Choroid plexus epithelial cell (primary cell): ENCODE data around the gene OPHN1.

ENCODE experiments used
- DNase-seq: peaks from one replicate; pipeline ENCODE4 v3.0.0-alpha.2; 2010; ENCODE audit warnings: low read depth
- H3K4me3 ChIP-seq: 2 replicates; pipeline ENCODE4 v1.5.1; 2011; ENCODE audit warnings: low read depth, mild to moderate bottlenecking, control low read depth, low read length, moderate library complexity
- CTCF ChIP-seq: conservative IDR thresholded peaks from 2 replicates; pipeline ENCODE4 v1.5.1; 2011; ENCODE audit warnings: low read depth, mild to moderate bottlenecking, control low read depth, inconsistent platforms, low read length, moderate library complexity

The OPHN1 gene

GRCh38 chrX:68375803-68376202 is 57.5 kb downstream of the OPHN1 start:
- no peak overlapping the region for H3K4me3 ChIP-seq
- TF ChIP-seq CTCF: no peak
- no peak for DNase-seq

DNA sequence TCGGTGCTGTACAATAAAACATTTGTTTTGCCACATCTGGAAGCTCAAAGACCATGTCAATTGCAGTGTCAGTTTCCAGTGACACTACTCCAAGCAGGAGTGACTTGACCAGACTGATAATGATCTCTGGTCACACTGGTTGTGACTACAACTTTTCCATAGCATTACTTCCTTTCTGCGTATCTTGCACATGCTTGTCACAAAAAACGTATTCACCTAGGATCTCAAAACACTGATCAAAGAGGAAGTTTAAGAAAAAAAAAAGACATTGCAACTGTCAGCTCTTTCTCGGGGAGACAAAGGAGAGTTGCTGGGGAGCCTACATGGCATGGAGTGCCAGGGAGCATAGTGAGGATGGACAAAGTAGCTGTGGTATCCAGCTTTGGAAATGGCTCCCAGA is 60.6 kb downstream of the OPHN1 start:
- DNase-seq: no peak
- TF ChIP-seq CTCF: no peak
- H3K4me3 ChIP-seq: no peak overlapping the region

DNA sequence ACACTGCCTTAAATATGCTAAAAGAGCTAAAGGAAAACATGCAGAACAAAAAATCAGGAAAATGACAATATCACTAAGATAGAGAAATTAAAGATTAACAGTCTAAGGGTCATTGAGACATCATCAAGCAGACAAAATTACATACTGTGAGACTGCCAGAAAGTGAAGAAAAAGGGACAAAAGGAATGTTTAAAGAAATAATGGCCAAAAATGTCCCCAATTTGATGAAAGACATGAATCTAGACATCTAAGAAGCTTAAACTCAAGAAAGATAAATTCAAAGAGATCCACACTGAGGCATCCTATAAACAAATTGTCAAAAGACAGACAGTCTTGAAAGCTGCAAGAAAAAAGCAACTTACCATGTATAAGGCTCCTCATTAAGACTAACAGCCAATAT is 63.7 kb downstream of the OPHN1 start:
- no peak overlapping the region for H3K4me3 ChIP-seq
- TF ChIP-seq CTCF: no peak
- DNase-seq: no peak

DNA sequence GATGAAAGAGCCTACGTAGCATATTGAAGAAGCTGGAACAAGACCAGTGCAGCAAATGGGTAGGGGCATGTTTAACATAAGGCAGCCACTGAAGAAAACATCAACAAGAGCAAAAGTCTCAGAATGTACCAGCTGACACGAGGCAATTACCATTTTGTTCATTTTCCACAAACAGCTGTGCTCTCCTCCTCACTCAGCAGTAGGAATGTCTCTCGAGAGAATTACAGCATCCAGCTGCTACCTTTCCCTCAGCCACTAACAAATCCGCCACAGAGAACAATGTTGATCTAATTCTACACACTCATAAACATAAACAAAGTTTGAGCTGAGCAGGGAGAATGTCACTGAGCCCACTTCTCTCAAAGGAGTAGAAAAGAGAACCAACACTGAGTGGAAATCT is 68.0 kb downstream of the OPHN1 start:
- no peak overlapping the region for H3K4me3 ChIP-seq
- DNase-seq: peak; percentile 29
- TF ChIP-seq CTCF: no peak

DNA sequence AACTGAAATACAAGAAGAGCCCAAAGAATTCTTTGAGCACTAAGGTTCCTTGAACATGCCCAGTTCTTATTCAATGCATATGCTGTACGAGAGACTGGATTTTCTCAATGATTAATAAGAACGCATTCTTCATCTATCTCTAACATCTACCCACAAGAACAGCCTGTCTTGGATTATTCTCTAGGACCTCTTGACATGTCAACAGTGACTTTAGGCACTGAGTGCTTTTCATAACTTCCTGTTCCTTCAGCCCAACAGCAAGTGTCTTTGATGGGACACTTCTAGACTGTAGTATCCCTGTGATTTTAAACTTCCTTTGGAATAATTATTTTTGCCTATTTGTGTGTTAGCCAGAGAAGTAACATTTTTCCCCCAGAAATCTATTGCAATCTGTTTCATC is 69.3 kb downstream of the OPHN1 start:
- no peak for TF ChIP-seq CTCF
- H3K4me3 ChIP-seq: no peak overlapping the region
- no peak for DNase-seq

DNA sequence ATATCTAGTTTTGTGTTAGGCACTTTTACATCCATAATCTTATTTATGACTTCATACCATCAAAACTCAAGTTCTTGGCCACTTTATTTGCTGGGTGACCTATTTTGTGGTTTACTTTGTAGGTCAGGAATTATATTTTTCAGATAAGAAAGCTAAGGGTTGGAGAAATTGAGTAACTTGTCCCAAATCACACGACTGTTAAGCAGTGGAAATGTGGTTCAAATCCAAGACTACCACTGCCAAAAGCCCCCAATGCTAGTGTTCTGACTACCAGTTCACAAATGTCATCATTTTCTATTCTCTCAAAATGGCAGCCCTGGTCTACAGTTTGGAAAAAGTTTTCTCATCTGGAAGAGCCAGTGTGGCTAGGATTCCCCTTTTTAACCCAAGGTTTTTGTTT is 74.6 kb downstream of the OPHN1 start:
- DNase-seq: peak; percentile 25

GRCh38 chrX:68355629-68355920 is 77.7 kb downstream of the OPHN1 start:
- no peak for DNase-seq
- H3K4me3 ChIP-seq: no peak overlapping the region
- TF ChIP-seq CTCF: no peak

More for the DNA sequence above, 74.6 kb downstream of the OPHN1 start:
- H3K4me3 ChIP-seq: no peak overlapping the region
- no peak for TF ChIP-seq CTCF
